Measurements from ENCODE around the gene TFDP1. TPM values are rescaled to one million over a fixed set of nuclear protein-coding genes. Genes with fewer than 3 reads are reported as not detected.

The TFDP1 gene
- total RNA-seq, 4 donors from 2014 or later, result 21.9 to 49.0 (median 29.2) TPM

DNA sequence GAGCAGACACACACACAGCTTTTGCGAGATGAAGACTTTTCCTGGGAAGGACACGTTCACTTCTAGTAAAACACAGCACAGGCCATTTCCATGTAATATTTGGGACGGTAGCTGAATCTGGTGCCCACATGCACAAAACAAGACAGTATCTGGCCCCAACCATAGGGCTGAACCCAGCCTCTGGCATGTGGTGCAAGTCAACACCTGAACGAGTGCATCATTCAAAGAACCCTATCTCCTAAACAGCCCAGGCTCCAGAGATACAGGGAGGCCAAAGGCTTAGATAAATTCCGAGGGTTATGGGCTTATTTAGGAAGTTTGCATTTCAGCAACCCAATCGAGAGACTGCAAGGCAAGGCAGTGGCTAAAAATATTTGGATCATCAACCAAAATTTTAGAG, 2.7 kb upstream of the TFDP1 start:
- Histone ChIP-seq H3K4me3 (no peak overlapping the region), H3K27me3 (no peaks in the 10 kb centered on the region), H3K27ac (no peak overlapping the region), H3K9me3 (peaks cover 0 to 13% (median 0%) of the 10 kb centered on the region in 3 donors), H3K4me1 (peaks cover 0 to 22% (median 5%) of the 10 kb centered on the region in 3 donors), H3K36me3 (peaks cover 0 to 4% of the 10 kb centered on the region in 2 donors)
- no peak for ATAC-seq
- 57 to 70% methylated on average over 3 to 6 of the region's 6 CpGs for WGBS, 2 donors (ENCODE audit: low coverage in 1 of 2)
- no peak for TF ChIP-seq POLR2AphosphoS5 (IDR thresholded peaks at IDR 0.05)
- no peak for TF ChIP-seq POLR2A (IDR thresholded peaks at IDR 0.05)
- TF ChIP-seq CTCF (IDR thresholded peaks at IDR 0.05), result no peak

GRCh38 chr13:113582841-113583631, 1.5 kb upstream of the TFDP1 start:
- no peak for ATAC-seq
- WGBS, 2 donors (ENCODE audit: low coverage in 1 of 2), result 80 to 85% methylated on average over 3 to 19 of the region's 38 CpGs
- Histone ChIP-seq H3K4me3 (no peak overlapping the region), H3K36me3 (peaks cover 0 to 10% of the 10 kb centered on the region in 2 donors), H3K4me1 (peaks cover 0 to 22% (median 5%) of the 10 kb centered on the region in 3 donors), H3K27me3 (no peaks in the 10 kb centered on the region), H3K27ac (no peak overlapping the region), H3K9me3 (peaks cover 0 to 1% (median 0%) of the 10 kb centered on the region in 3 donors)
- TF ChIP-seq CTCF (IDR thresholded peaks at IDR 0.05) (no peak), POLR2AphosphoS5 (IDR thresholded peaks at IDR 0.05) (no peak), POLR2A (IDR thresholded peaks at IDR 0.05) (no peak), EP300 (IDR thresholded peaks at IDR 0.05) (no peak)

DNA sequence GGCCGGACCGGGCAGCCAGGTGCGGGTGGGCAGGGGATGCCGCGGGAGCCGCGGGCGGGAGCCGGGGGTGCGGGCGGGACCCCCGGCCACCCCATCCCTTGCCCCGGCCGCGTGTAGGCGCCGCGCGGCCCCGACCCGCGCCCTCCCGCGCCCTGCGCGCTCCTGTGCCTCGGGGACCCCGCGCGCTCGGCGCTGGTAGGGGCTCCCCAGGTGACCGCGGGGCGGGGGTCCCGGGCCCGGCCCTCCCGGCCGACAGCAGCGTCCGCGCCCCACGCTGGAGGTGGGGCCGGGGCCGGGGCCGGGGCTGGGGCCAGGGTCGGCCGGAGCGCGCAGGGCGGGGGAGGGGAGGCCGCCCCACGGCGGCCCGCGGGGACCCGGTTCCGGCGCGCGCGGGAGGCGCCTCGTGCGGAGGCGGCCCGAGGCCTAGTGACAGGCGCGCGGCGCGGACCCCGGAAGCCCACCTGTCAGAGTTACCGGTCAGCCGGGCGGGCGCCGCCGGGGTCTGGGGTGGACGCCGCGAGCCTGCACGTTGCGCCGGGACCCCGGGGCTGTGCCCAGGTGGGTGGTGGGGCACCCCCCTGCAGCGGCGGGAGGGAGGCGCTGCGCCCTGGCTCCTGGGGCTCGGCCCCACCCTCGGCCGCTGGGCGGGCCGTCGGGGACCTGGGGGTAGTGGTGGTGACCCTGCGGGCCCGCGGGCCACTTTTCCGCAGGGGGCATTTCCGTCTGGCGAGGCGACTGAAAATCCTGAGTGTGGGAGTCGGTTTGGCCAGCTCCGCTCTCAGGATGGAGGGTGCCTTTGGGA, 518 bp downstream of the TFDP1 start:
- ATAC-seq, result peak; percentile 6
- peaks cover 0 to 22% (median 5%) of the 10 kb centered on the region in 3 donors for H3K4me1 ChIP-seq
- peak overlapping the region; percentile 47 to 67 for H3K4me3 ChIP-seq
- H3K27me3 ChIP-seq, result no peaks in the 10 kb centered on the region
- TF ChIP-seq POLR2A (IDR thresholded peaks at IDR 0.05) (no peak), EP300 (IDR thresholded peaks at IDR 0.05) (no peak), CTCF (IDR thresholded peaks at IDR 0.05) (no peak), POLR2AphosphoS5 (IDR thresholded peaks at IDR 0.05) (no peak)
- peaks cover 0 to 22% of the 10 kb centered on the region in 2 donors for H3K36me3 ChIP-seq
- 0 to 3% methylated on average over 9 to 10 of the region's 105 CpGs for WGBS, 2 donors (ENCODE audit: low coverage in 1 of 2)
- peak overlapping the region in 2 of 4 donors; percentile 24 to 27 for H3K27ac ChIP-seq
- no peaks in the 10 kb centered on the region for H3K9me3 ChIP-seq

DNA sequence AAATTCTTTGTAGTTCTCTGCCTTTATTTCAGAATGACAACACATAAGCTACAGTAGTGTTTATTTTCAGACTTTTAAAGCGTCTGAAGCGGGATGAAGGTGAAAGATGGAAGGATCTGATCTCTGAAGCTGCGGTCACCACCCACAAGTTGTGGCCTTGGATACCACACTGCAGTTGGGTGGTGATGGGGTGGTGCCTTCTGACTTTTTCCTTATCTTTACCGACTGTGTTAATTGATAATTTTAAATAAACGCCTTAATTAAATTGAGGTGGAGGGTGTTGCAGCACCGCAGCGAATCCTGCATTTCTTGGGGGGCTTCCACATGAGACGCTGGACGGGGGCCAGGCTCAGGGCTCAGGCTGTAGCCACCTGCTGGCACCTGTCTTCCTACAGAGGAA, 1.3 kb downstream of the TFDP1 start:
- TF ChIP-seq POLR2AphosphoS5 (IDR thresholded peaks at IDR 0.05) (no peak), POLR2A (IDR thresholded peaks at IDR 0.05) (no peak), CTCF (IDR thresholded peaks at IDR 0.05) (no peak), EP300 (IDR thresholded peaks at IDR 0.05) (no peak)
- Histone ChIP-seq H3K27ac (no peak overlapping the region), H3K9me3 (no peaks in the 10 kb centered on the region), H3K4me3 (peak overlapping the region in 1 of 2 donors; percentile 67), H3K36me3 (peaks cover 0 to 24% of the 10 kb centered on the region in 2 donors), H3K4me1 (peaks cover 0 to 22% (median 5%) of the 10 kb centered on the region in 3 donors), H3K27me3 (no peaks in the 10 kb centered on the region)
- ATAC-seq, result no peak
- WGBS, 2 donors (ENCODE audit: low coverage in 1 of 2), result 75 to 87% methylated on average over 9 of the region's 9 CpGs

All from gastroesophageal sphincter (tissue), 4 donors.